HEK293 (cell line): ENCODE results near the gene BORCS6.

Experiments
- CTCF ChIA-PET: fragments of 350-600 bp; formaldehyde crosslinking; extraction: SDS; loops from one replicate; lab custom pipeline; 2021; ENCODE audit warnings: antibody characterized with exemption; lab: Yijun Ruan, JAX
- POLR2A ChIA-PET: fragments of 300-600 bp; formaldehyde crosslinking; extraction: SDS; loops from one replicate; lab custom pipeline; 2020; ENCODE audit warnings: antibody characterized with exemption, inconsistent platforms; lab: Yijun Ruan, JAX
- H3K27ac ChIP-seq: fragments of 200-500 bp; sonication (Bioruptor generic); 2 replicates; pipeline ENCODE4 v1.5.1; 2014; ENCODE audit warnings: low read depth, low read length, control low read depth, inconsistent platforms; ENCODE audit errors: extremely low read depth
- H3K36me3 ChIP-seq, 2 experiments: fragments of 200-500 bp in 1 of 2; sonication (Bioruptor generic) in 1 of 2; 1 replicate in 1 of 2; 2 replicates in 1 of 2; pipeline ENCODE4 v1.5.1; 2014 to 2017; ENCODE audit warnings: inconsistent platforms in 2 of 2, low read length in 2 of 2; ENCODE audit not compliant: control insufficient read depth in 2 of 2, insufficient read depth in 1 of 2
- H3K4me1 ChIP-seq: fragments of 200-500 bp; sonication (Bioruptor generic); 2 replicates; pipeline ENCODE4 v1.5.1; 2014; ENCODE audit warnings: mild to moderate bottlenecking, low read length, inconsistent platforms; ENCODE audit not compliant: control insufficient read depth, insufficient read depth
- H3K4me3 ChIP-seq: 2 replicates; pipeline ENCODE4 v1.5.1; 2011; ENCODE audit warnings: low read depth, mild to moderate bottlenecking, control low read depth, low read length, moderate library complexity
- H3K9me3 ChIP-seq: fragments of 200-500 bp; sonication (Bioruptor generic); 2 replicates; pipeline ENCODE4 v1.5.1; 2014; ENCODE audit warnings: low read depth, low read length, inconsistent platforms; ENCODE audit not compliant: control insufficient read depth, insufficient read depth
- BCL11A ChIP-seq: fragments of 450-650 bp; formaldehyde crosslinking; IDR thresholded peaks from 2 replicates; pipeline ENCODE4 v1.5.1; 2016; ENCODE audit warnings: low read depth, missing biosample characterization, missing genetic modification characterization
- GLI2 ChIP-seq: fragments of 450-650 bp; formaldehyde crosslinking; IDR thresholded peaks from 2 replicates; pipeline ENCODE4; 2017; ENCODE audit warnings: missing biosample characterization, missing genetic modification characterization, low read depth, borderline replicate concordance
- GLIS2 ChIP-seq: fragments of 450-650 bp; formaldehyde crosslinking; IDR thresholded peaks from 2 replicates; pipeline ENCODE4 v1.5.1; 2016; ENCODE audit warnings: missing biosample characterization, missing genetic modification characterization
- IKZF3 ChIP-seq: fragments of 450-650 bp; IDR thresholded peaks from 2 replicates; pipeline ENCODE4 v1.5.0; 2018; ENCODE audit warnings: missing biosample characterization, mild to moderate bottlenecking, missing genetic modification characterization, moderate library complexity
- OVOL3 ChIP-seq: fragments of 450-650 bp; formaldehyde crosslinking; IDR thresholded peaks from 2 replicates; pipeline ENCODE4 v1.5.1; 2016; ENCODE audit warnings: missing biosample characterization, missing genetic modification characterization
- SALL2 ChIP-seq: fragments of 450-650 bp; formaldehyde crosslinking; IDR thresholded peaks from 2 replicates; pipeline ENCODE4 v1.5.0; 2017; ENCODE audit warnings: missing biosample characterization, mild to moderate bottlenecking, missing genetic modification characterization, borderline replicate concordance
- TCF7L2 ChIP-seq: IDR thresholded peaks from 2 replicates; pipeline ENCODE4 v1.6.1; 2011; ENCODE audit warnings: low read depth, mild to moderate bottlenecking, inconsistent platforms, low read length, moderate library complexity, borderline replicate concordance
- ZBTB1 ChIP-seq: fragments of 450-650 bp; formaldehyde crosslinking; IDR thresholded peaks from 2 replicates; pipeline ENCODE4 v1.5.1; 2016; ENCODE audit warnings: missing biosample characterization, missing genetic modification characterization
- ZBTB17 ChIP-seq: fragments of 450-650 bp; formaldehyde crosslinking; IDR thresholded peaks from 2 replicates; pipeline ENCODE4 v1.5.1; 2016; ENCODE audit warnings: missing biosample characterization, missing genetic modification characterization
- ZFP37 ChIP-seq: fragments of 450-650 bp; formaldehyde crosslinking; IDR thresholded peaks from 2 replicates; pipeline ENCODE4 v1.5.1; 2016; ENCODE audit warnings: missing biosample characterization, missing genetic modification characterization
- ZFP69B ChIP-seq: fragments of 450-650 bp; formaldehyde crosslinking; IDR thresholded peaks from 2 replicates; pipeline ENCODE4 v1.5.1; 2016; ENCODE audit warnings: missing biosample characterization, missing genetic modification characterization
- ZNF138 ChIP-seq: fragments of 450-650 bp; formaldehyde crosslinking; IDR thresholded peaks from 2 replicates; pipeline ENCODE4 v1.5.1; 2016; ENCODE audit warnings: missing biosample characterization, missing genetic modification characterization, borderline replicate concordance
- ZNF157 ChIP-seq: fragments of 450-650 bp; formaldehyde crosslinking; IDR thresholded peaks from 2 replicates; pipeline ENCODE4 v1.5.1; 2016; ENCODE audit warnings: missing biosample characterization, missing genetic modification characterization
- ZNF274 ChIP-seq, 2 experiments: fragments of 200-500 bp in 1 of 2; fragments of 450-650 bp in 1 of 2; sonication (Bioruptor generic) in 1 of 2; formaldehyde crosslinking in 1 of 2; IDR thresholded peaks; 2 replicates each; pipeline versions ENCODE4 v1.5.1 to v1.6.1; 2014 to 2016; ENCODE audit warnings: borderline replicate concordance in 1 of 2, inconsistent platforms in 1 of 2, low read length in 1 of 2, missing biosample characterization in 1 of 2, missing genetic modification characterization in 1 of 2
- ZNF354C ChIP-seq: fragments of 450-650 bp; formaldehyde crosslinking; IDR thresholded peaks from 2 replicates; pipeline ENCODE4 v1.5.1; 2016; ENCODE audit warnings: missing biosample characterization, missing genetic modification characterization, low read depth, borderline replicate concordance
- ZNF362 ChIP-seq: fragments of 450-650 bp; formaldehyde crosslinking; IDR thresholded peaks from 2 replicates; pipeline ENCODE4 v1.5.1; 2016; ENCODE audit warnings: missing biosample characterization, missing genetic modification characterization
- ZNF433 ChIP-seq: fragments of 450-650 bp; formaldehyde crosslinking; IDR thresholded peaks from 2 replicates; pipeline ENCODE4 v1.5.1; 2016; ENCODE audit warnings: missing biosample characterization, missing genetic modification characterization, low read depth
- ZNF529 ChIP-seq: fragments of 450-650 bp; formaldehyde crosslinking; IDR thresholded peaks from 2 replicates; pipeline ENCODE4 v1.5.1; 2017; ENCODE audit warnings: missing genetic modification characterization, missing biosample characterization; ENCODE audit not compliant: insufficient replicate concordance
- ZNF530 ChIP-seq: fragments of 450-650 bp; formaldehyde crosslinking; IDR thresholded peaks from 2 replicates; pipeline ENCODE4 v1.5.1; 2016; ENCODE audit warnings: low read depth, missing biosample characterization, missing genetic modification characterization
- ZNF544 ChIP-seq: fragments of 450-650 bp; formaldehyde crosslinking; IDR thresholded peaks from 2 replicates; pipeline ENCODE4 v1.5.0; 2017; ENCODE audit warnings: missing biosample characterization, missing genetic modification characterization
- ZNF549 ChIP-seq: fragments of 450-650 bp; IDR thresholded peaks from 2 replicates; pipeline ENCODE4 v1.5.1; 2018; ENCODE audit warnings: missing biosample characterization, missing genetic modification characterization, mild to moderate bottlenecking, inconsistent platforms, moderate library complexity
- ZNF660 ChIP-seq: fragments of 450-650 bp; IDR thresholded peaks from 2 replicates; pipeline ENCODE4 v1.5.1; 2018; ENCODE audit warnings: missing biosample characterization, mild to moderate bottlenecking, missing genetic modification characterization
- ZNF677 ChIP-seq: fragments of 450-650 bp; IDR thresholded peaks from 2 replicates; pipeline ENCODE4 v1.5.0; 2018; ENCODE audit warnings: missing biosample characterization, mild to moderate bottlenecking, missing genetic modification characterization, moderate library complexity
- ZNF768 ChIP-seq: fragments of 450-650 bp; formaldehyde crosslinking; IDR thresholded peaks from 2 replicates; pipeline ENCODE4 v1.5.1; 2018; ENCODE audit warnings: missing biosample characterization, mild to moderate bottlenecking, missing genetic modification characterization
- ZNF791 ChIP-seq: fragments of 450-650 bp; formaldehyde crosslinking; IDR thresholded peaks from 2 replicates; pipeline ENCODE4 v1.5.1; 2016; ENCODE audit warnings: missing biosample characterization, missing genetic modification characterization
- ZSCAN16 ChIP-seq: fragments of 450-650 bp; formaldehyde crosslinking; IDR thresholded peaks from 2 replicates; pipeline ENCODE4 v1.5.1; 2016; ENCODE audit warnings: missing biosample characterization, missing genetic modification characterization
- ZSCAN4 ChIP-seq: fragments of 450-650 bp; formaldehyde crosslinking; IDR thresholded peaks from 2 replicates; pipeline ENCODE4 v1.5.1; 2017; ENCODE audit warnings: missing biosample characterization, missing genetic modification characterization
- ZSCAN5A ChIP-seq: fragments of 450-650 bp; formaldehyde crosslinking; IDR thresholded peaks from 2 replicates; pipeline ENCODE4 v1.5.1; 2016; ENCODE audit warnings: missing biosample characterization, missing genetic modification characterization
- TF ChIP-seq, protein P1 (sequence below): fragments of 450-650 bp; formaldehyde crosslinking; IDR thresholded peaks from 2 replicates; pipeline ENCODE4 v1.5.1; 2016; ENCODE audit warnings: missing biosample characterization, missing genetic modification characterization
- TF ChIP-seq, protein P2 (sequence below): fragments of 450-650 bp; formaldehyde crosslinking; IDR thresholded peaks from 2 replicates; pipeline ENCODE4 v1.5.0; 2017; ENCODE audit warnings: missing biosample characterization, missing genetic modification characterization, borderline replicate concordance

BORCS6 gene

GRCh38 chr17:8153957-8154607, 35.9 kb downstream of the BORCS6 start:
- POLR2A ChIA-PET, result interaction anchor here (0.6 to 2.0 kb wide), 15 partner anchors 9 to 297 kb away, joined by 3 to 16 read pairs (median 4); partner anchors contain the start of genes ALOXE3, AURKB, BORCS6 and KRABD2
- Histone ChIP-seq H3K9me3 (no peaks in the 10 kb centered on the region), H3K36me3 (peaks cover 4 to 21% of the 10 kb centered on the region in 2 experiments; a peak in 2 of 3 replicates), H3K4me3 (peak overlapping the region; percentile 13), H3K4me1 (peaks cover 25% of the 10 kb centered on the region), H3K27ac (peak overlapping the region; percentile 74)
- CTCF ChIA-PET, result interaction anchor here (0.6 to 7.3 kb wide), 11 partner anchors 15 to 1362 kb away, joined by 3 to 91 read pairs (median 4); partner anchors contain the start of genes ALOX12B and ALOXE3
- TF ChIP-seq ZNF529 (tag by site-specific recombination), result no peak
- no peak for TF ChIP-seq ZNF768 (tag by site-specific recombination)
- TF ChIP-seq BCL11A (tag by site-specific recombination), result no peak
- no peak for TF ChIP-seq SALL2 (tag by site-specific recombination)
- TF ChIP-seq ZSCAN16 (tag by site-specific recombination), result no peak
- no peak for TF ChIP-seq ZNF362
- no peak for TF ChIP-seq ZSCAN5A (tag by site-specific recombination)
- TF ChIP-seq ZNF544, result no peak
- peak; percentile 18; the same call in 1 of the 2 replicates for TF ChIP-seq ZFP37 (tag by site-specific recombination)
- no peak for TF ChIP-seq ZNF791 (tag by site-specific recombination)
- TF ChIP-seq, protein P1, sequence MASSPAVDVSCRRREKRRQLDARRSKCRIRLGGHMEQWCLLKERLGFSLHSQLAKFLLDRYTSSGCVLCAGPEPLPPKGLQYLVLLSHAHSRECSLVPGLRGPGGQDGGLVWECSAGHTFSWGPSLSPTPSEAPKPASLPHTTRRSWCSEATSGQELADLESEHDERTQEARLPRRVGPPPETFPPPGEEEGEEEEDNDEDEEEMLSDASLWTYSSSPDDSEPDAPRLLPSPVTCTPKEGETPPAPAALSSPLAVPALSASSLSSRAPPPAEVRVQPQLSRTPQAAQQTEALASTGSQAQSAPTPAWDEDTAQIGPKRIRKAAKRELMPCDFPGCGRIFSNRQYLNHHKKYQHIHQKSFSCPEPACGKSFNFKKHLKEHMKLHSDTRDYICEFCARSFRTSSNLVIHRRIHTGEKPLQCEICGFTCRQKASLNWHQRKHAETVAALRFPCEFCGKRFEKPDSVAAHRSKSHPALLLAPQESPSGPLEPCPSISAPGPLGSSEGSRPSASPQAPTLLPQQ (tag by site-specific recombination), result 0 out of 2 replicates have a peak, but pooled peaks have one; percentile 42
- TF ChIP-seq ZBTB1 (tag by site-specific recombination), result peak; percentile 12; the same call in 1 of the 2 replicates
- peak; percentile 99 for TF ChIP-seq IKZF3 (tag by site-specific recombination)
- TF ChIP-seq ZNF138 (tag by site-specific recombination), result no peak
- TF ChIP-seq GLI2 (tag by site-specific recombination), result no peak
- no peak for TF ChIP-seq ZNF274 (IDR thresholded peaks at IDR 0.05; ENCODE audit: low read length)
- TF ChIP-seq ZNF274 (tag by site-specific recombination; IDR thresholded peaks at IDR 0.05; ENCODE audit: borderline replicate concordance), result no peak
- TF ChIP-seq ZNF433 (tag by site-specific recombination), result no peak
- TF ChIP-seq ZBTB17 (tag by site-specific recombination), result peak; percentile 72
- TF ChIP-seq, protein P2, sequence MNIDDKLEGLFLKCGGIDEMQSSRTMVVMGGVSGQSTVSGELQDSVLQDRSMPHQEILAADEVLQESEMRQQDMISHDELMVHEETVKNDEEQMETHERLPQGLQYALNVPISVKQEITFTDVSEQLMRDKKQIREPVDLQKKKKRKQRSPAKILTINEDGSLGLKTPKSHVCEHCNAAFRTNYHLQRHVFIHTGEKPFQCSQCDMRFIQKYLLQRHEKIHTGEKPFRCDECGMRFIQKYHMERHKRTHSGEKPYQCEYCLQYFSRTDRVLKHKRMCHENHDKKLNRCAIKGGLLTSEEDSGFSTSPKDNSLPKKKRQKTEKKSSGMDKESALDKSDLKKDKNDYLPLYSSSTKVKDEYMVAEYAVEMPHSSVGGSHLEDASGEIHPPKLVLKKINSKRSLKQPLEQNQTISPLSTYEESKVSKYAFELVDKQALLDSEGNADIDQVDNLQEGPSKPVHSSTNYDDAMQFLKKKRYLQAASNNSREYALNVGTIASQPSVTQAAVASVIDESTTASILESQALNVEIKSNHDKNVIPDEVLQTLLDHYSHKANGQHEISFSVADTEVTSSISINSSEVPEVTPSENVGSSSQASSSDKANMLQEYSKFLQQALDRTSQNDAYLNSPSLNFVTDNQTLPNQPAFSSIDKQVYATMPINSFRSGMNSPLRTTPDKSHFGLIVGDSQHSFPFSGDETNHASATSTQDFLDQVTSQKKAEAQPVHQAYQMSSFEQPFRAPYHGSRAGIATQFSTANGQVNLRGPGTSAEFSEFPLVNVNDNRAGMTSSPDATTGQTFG (tag by site-specific recombination), result no peak
- peak; percentile 62; the same call in 1 of the 2 replicates for TF ChIP-seq ZNF660 (tag by site-specific recombination)
- no peak for TF ChIP-seq ZNF677 (tag by site-specific recombination)
- TF ChIP-seq GLIS2, result peak; percentile 96
- TF ChIP-seq ZNF157 (tag by site-specific recombination), result no peak
- no peak for TF ChIP-seq ZNF530 (tag by site-specific recombination)
- TF ChIP-seq OVOL3 (tag by site-specific recombination), result no peak
- TF ChIP-seq ZNF549 (tag by site-specific recombination), result no peak
- TF ChIP-seq ZNF354C, result no peak
- TF ChIP-seq TCF7L2, result no peak
- no peak for TF ChIP-seq ZSCAN4
- TF ChIP-seq ZFP69B (tag by site-specific recombination), result 0 out of 2 replicates have a peak, but pooled peaks have one; percentile 49
